GM12878 (cell line): ENCODE measurements around the gene PLEKHG2. TPM values are rescaled to one million over a fixed set of nuclear protein-coding genes. Genes with fewer than 3 reads are reported as not detected.

Experiments
- BHLHE40 ChIP-seq, 2 experiments: fragments of 450-650 bp in 1 of 2; IDR thresholded peaks; 2 replicates each; pipeline ENCODE4 v1.6.1; 2011 to 2017; ENCODE audit warnings: low read depth in 2 of 2, borderline replicate concordance in 1 of 2, improper control_type of control experiment in 1 of 2, low read length in 1 of 2, mild to moderate bottlenecking in 1 of 2
- CBX3 ChIP-seq: fragments of 200-600 bp; sonication (generic); IDR thresholded peaks from 2 replicates; pipeline ENCODE4 v1.6.1; 2016; ENCODE audit warnings: low read depth, borderline replicate concordance
- CBX5 ChIP-seq: sonication (generic); IDR thresholded peaks from 2 replicates; pipeline ENCODE4 v1.6.1; 2016; ENCODE audit warnings: low read depth, moderate library complexity, mild to moderate bottlenecking, inconsistent platforms
- CHD2 ChIP-seq: IDR thresholded peaks from 2 replicates; pipeline ENCODE4 v1.6.1; 2011; ENCODE audit warnings: low read depth, low read length, improper control_type of control experiment, borderline replicate concordance
- CHD4 ChIP-seq: fragments of 200-600 bp; sonication (generic); IDR thresholded peaks from 2 replicates; pipeline ENCODE4 v1.6.1; 2016; ENCODE audit warnings: mild to moderate bottlenecking
- CREM ChIP-seq: IDR thresholded peaks from 2 replicates; pipeline ENCODE4 v1.6.1; 2014; ENCODE audit warnings: antibody characterized with exemption, low read depth
- EZH2 ChIP-seq: IDR thresholded peaks from 2 replicates; pipeline ENCODE4 v1.6.1; 2012; ENCODE audit warnings: low read depth, mild to moderate bottlenecking, control low read depth, inconsistent platforms, low read length, borderline replicate concordance; ENCODE audit not compliant: control insufficient read depth
- HDGF ChIP-seq: fragments of 450-650 bp; IDR thresholded peaks from 2 replicates; pipeline ENCODE4 v1.6.1; 2016; ENCODE audit warnings: antibody characterized with exemption
- IKZF2 ChIP-seq, 2 experiments: fragments of 450-650 bp; IDR thresholded peaks; 2 replicates each; pipeline ENCODE4 v1.6.1; 2017; ENCODE audit warnings: mild to moderate bottlenecking in 2 of 2, moderate library complexity in 2 of 2
- KDM1A ChIP-seq: fragments of 200-600 bp; sonication (generic); IDR thresholded peaks from 2 replicates; pipeline ENCODE4 v1.6.1; 2016; ENCODE audit warnings: borderline replicate concordance
- NR2C1 ChIP-seq: fragments of 450-650 bp; IDR thresholded peaks from 2 replicates; pipeline ENCODE4 v1.6.1; 2017; ENCODE audit warnings: antibody characterized with exemption, mild to moderate bottlenecking, moderate library complexity
- PAX8 ChIP-seq: fragments of 450-650 bp; IDR thresholded peaks from 2 replicates; pipeline ENCODE4 v1.6.1; 2017; ENCODE audit warnings: mild to moderate bottlenecking, moderate library complexity
- POLR2AphosphoS2 ChIP-seq: IDR thresholded peaks from 2 replicates; pipeline ENCODE4 v1.6.1; 2011; ENCODE audit warnings: low read depth, mild to moderate bottlenecking, low read length, improper control_type of control experiment, moderate library complexity
- SIN3A ChIP-seq: IDR thresholded peaks from 2 replicates; pipeline ENCODE4 v1.6.1; 2012; ENCODE audit warnings: low read depth, low read length, improper control_type of control experiment
- SREBF1 ChIP-seq: IDR thresholded peaks from 2 replicates; pipeline ENCODE4 v1.6.1; 2012; ENCODE audit warnings: mild to moderate bottlenecking, low read length
- SREBF2 ChIP-seq: IDR thresholded peaks from 2 replicates; pipeline ENCODE4 v1.6.1; 2012; ENCODE audit warnings: mild to moderate bottlenecking, low read length
- STAT3 ChIP-seq: IDR thresholded peaks from 2 replicates; pipeline ENCODE4 v1.6.1; 2011; ENCODE audit warnings: low read depth, low read length, improper control_type of control experiment
- polyA plus RNA-seq, 11 experiments: library from polyadenylated mRNA; depleted of rRNA in 4 of 11; unstranded in 6 of 11; stranded (reverse) in 5 of 11; fragments of >200 nt; fragmentation: Nextera tagmentation in 4 of 11; fragmentation: Illumina TruSeq in 1 of 11; extraction: Ambion mirVana in 4 of 11; extraction: Trizol in 1 of 11; gene quantifications; 1 replicate in 1 of 11; 2 replicates in 10 of 11; pipeline versions ENCODE4 v1.2.1 to v1.2.3, GENCODE V29; 2011 to 2016; ENCODE audit warnings: inconsistent platforms in 2 of 11, missing spikeins in 2 of 11, low read depth in 1 of 11
- total RNA-seq, 4 experiments: library from RNA; depleted of rRNA in 3 of 4; stranded (reverse); fragments of >200 nt in 3 of 4; fragmentation: Illumina TruSeq in 1 of 4; extraction: Trizol in 1 of 4; gene quantifications; 2 replicates each; pipeline versions ENCODE4 v1.2.1 to v1.2.3, GENCODE V29; 2013 to 2021
- TF ChIP-seq, protein P1 (sequence below): fragments of 450-650 bp; IDR thresholded peaks from 2 replicates; pipeline ENCODE4 v1.6.1; 2017; ENCODE audit warnings: mild to moderate bottlenecking, moderate library complexity
- TF ChIP-seq, protein P2 (sequence below): fragments of 150-350 bp; IDR thresholded peaks from 2 replicates; pipeline ENCODE4 v1.6.1; 2016; ENCODE audit warnings: low read depth, low read length
- TF ChIP-seq, protein P3 (sequence below): IDR thresholded peaks from 2 replicates; pipeline ENCODE4 v1.6.1; 2012; ENCODE audit warnings: low read length, inconsistent platforms
- TF ChIP-seq, protein P4 (sequence below): fragments of 450-650 bp; IDR thresholded peaks from 2 replicates; pipeline ENCODE4 v1.6.1; 2016; ENCODE audit warnings: mild to moderate bottlenecking

Gene PLEKHG2
- total and polyA plus RNA-seq, 10 of the 15 experiments (the other 5 are each of a cell fraction or from before 2014, with no cell fraction given): 3.0 to 62.5 (median 17.2) TPM

DNA sequence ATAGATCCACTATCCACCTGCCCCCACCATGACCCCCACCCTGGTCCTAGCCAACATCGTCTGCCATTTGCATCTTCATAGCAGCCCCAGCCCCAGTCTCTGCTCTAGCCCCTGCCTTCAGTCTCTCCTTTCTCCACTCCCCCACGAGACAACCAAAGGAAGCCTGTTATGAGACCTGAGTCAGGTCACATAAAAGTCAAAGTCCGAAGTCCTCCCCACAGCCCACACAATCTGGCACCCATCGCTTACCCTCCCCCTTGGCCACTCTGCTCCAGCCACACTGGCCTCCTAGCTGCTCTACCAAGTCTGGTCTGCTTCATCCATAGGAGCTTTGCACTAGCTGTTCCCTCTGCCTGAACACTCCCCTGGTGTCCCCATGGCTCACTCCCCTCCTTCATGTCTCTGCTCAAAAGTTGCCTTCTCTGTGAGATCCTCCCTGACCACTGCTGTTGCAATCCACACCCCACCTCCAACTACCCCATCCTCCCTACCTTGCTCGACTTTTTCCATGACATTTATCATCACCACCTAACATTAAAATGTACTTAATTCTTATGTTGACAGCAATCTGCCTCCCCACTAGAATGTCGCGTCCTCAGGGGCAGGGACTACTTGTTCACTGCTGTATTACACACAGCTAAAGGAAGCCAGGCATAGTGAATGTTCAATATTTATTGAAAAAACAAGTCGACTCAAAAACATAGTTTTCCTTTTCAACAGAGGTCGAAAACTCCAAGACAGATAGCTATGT, 1.2 kb upstream of the PLEKHG2 start (continued):
- TF ChIP-seq, protein P1, sequence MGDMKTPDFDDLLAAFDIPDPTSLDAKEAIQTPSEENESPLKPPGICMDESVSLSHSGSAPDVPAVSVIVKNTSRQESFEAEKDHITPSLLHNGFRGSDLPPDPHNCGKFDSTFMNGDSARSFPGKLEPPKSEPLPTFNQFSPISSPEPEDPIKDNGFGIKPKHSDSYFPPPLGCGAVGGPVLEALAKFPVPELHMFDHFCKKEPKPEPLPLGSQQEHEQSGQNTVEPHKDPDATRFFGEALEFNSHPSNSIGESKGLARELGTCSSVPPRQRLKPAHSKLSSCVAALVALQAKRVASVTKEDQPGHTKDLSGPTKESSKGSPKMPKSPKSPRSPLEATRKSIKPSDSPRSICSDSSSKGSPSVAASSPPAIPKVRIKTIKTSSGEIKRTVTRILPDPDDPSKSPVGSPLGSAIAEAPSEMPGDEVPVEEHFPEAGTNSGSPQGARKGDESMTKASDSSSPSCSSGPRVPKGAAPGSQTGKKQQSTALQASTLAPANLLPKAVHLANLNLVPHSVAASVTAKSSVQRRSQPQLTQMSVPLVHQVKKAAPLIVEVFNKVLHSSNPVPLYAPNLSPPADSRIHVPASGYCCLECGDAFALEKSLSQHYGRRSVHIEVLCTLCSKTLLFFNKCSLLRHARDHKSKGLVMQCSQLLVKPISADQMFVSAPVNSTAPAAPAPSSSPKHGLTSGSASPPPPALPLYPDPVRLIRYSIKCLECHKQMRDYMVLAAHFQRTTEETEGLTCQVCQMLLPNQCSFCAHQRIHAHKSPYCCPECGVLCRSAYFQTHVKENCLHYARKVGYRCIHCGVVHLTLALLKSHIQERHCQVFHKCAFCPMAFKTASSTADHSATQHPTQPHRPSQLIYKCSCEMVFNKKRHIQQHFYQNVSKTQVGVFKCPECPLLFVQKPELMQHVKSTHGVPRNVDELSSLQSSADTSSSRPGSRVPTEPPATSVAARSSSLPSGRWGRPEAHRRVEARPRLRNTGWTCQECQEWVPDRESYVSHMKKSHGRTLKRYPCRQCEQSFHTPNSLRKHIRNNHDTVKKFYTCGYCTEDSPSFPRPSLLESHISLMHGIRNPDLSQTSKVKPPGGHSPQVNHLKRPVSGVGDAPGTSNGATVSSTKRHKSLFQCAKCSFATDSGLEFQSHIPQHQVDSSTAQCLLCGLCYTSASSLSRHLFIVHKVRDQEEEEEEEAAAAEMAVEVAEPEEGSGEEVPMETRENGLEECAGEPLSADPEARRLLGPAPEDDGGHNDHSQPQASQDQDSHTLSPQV: no peak
- TF ChIP-seq NR2C1 (no peak), BHLHE40 (IDR thresholded peaks at IDR 0.05; ENCODE audit: borderline replicate concordance in 1 of 2, low read depth in 2 of 2, low read length in 1 of 2) (peak; percentile 55 to 74; a peak in 2 of 4 replicates), SIN3A (0 out of 2 replicates have a peak, but pooled peaks have one; percentile 57), CBX3 (no peak), CHD2 (peak; percentile 83), CHD4 (no peak), HDGF (peak; percentile 98), CREM (no peak), SREBF1 (no peak), SREBF2 (no peak), STAT3 (no peak), KDM1A (no peak), CBX5 (no peak), PAX8 (no peak), IKZF2 (IDR thresholded peaks at IDR 0.05) (peak; percentile 8 to 35; a peak in 2 of 4 replicates), EZH2 (no peak), POLR2AphosphoS2 (peak; percentile 77; the same call in 1 of the 2 replicates)
- TF ChIP-seq, protein P2, sequence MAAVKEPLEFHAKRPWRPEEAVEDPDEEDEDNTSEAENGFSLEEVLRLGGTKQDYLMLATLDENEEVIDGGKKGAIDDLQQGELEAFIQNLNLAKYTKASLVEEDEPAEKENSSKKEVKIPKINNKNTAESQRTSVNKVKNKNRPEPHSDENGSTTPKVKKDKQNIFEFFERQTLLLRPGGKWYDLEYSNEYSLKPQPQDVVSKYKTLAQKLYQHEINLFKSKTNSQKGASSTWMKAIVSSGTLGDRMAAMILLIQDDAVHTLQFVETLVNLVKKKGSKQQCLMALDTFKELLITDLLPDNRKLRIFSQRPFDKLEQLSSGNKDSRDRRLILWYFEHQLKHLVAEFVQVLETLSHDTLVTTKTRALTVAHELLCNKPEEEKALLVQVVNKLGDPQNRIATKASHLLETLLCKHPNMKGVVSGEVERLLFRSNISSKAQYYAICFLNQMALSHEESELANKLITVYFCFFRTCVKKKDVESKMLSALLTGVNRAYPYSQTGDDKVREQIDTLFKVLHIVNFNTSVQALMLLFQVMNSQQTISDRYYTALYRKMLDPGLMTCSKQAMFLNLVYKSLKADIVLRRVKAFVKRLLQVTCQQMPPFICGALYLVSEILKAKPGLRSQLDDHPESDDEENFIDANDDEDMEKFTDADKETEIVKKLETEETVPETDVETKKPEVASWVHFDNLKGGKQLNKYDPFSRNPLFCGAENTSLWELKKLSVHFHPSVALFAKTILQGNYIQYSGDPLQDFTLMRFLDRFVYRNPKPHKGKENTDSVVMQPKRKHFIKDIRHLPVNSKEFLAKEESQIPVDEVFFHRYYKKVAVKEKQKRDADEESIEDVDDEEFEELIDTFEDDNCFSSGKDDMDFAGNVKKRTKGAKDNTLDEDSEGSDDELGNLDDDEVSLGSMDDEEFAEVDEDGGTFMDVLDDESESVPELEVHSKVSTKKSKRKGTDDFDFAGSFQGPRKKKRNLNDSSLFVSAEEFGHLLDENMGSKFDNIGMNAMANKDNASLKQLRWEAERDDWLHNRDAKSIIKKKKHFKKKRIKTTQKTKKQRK: no peak
- TF ChIP-seq, protein P3, sequence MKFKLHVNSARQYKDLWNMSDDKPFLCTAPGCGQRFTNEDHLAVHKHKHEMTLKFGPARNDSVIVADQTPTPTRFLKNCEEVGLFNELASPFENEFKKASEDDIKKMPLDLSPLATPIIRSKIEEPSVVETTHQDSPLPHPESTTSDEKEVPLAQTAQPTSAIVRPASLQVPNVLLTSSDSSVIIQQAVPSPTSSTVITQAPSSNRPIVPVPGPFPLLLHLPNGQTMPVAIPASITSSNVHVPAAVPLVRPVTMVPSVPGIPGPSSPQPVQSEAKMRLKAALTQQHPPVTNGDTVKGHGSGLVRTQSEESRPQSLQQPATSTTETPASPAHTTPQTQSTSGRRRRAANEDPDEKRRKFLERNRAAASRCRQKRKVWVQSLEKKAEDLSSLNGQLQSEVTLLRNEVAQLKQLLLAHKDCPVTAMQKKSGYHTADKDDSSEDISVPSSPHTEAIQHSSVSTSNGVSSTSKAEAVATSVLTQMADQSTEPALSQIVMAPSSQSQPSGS: no peak
- TF ChIP-seq, protein P4, sequence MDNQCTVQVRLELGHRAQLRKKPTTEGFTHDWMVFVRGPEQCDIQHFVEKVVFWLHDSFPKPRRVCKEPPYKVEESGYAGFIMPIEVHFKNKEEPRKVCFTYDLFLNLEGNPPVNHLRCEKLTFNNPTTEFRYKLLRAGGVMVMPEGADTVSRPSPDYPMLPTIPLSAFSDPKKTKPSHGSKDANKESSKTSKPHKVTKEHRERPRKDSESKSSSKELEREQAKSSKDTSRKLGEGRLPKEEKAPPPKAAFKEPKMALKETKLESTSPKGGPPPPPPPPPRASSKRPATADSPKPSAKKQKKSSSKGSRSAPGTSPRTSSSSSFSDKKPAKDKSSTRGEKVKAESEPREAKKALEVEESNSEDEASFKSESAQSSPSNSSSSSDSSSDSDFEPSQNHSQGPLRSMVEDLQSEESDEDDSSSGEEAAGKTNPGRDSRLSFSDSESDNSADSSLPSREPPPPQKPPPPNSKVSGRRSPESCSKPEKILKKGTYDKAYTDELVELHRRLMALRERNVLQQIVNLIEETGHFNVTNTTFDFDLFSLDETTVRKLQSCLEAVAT: peak; percentile 59
